Uterus (tissue), 2 donors: ENCODE data around the gene PAMR1.

Experiments used
- CTCF ChIP-seq, 4 experiments: fragments of 200-600 bp in 2 of 4; fragments of 450-650 bp in 2 of 4; sonication (generic) in 2 of 4; IDR thresholded peaks; one replicate each; pipeline ENCODE4 v1.5.1; 2016 to 2019; ENCODE audit warnings: antibody characterized with exemption in 4 of 4, mild to moderate bottlenecking in 2 of 4, moderate library complexity in 1 of 4
- POLR2A ChIP-seq, 2 donors: fragments of 450-650 bp; IDR thresholded peaks; one replicate each; pipeline ENCODE4 v1.6.1; 2016; ENCODE audit warnings: antibody characterized with exemption in 2 of 2, mild to moderate bottlenecking in 1 of 2, moderate library complexity in 1 of 2

DNA sequence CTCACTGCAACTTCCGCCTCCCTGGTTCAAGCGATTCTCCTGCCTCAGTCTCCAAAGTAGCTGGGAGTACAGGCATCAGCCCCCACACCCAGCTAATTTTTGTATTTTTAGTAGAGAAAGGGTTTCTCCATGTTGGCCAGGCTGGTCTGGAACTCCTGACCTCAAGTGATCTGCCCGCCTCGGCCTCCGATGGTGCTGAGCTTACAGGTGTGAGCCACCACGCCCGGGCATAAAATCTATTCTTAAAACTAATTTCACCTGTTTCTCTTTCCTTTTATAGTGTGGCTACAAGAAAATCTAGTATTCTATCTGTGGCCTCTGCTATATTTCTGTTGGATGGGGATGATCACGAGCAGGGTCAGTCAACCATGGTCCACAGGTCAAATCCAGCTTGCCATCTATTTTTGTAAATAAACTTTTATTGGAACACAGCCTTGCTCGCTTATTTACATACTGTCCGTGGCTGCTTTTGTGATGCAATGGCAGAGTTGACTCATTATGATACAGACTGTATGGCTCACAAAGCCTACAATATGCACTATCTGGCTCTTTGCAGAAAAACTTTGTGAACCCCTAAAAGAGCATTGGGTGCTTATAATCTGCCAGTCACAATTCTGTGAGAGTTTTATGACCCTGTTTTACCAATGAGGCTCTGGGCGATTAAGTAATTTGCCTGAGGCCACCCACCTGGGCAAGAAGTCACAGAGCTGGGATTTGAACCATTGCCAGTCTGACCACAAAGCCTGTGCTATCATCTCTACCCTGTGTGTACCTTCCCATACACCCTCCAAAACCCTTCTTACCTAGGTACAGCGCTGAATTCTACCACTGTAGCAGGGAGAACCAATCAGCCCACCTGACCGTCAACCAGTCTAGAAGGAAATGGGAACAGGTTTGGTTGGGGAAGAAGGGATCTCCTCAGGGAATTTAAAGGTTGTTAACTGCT lies 134.4 kb downstream of the PAMR1 start:
- TF ChIP-seq CTCF (IDR thresholded peaks at IDR 0.05), result no peak
- TF ChIP-seq POLR2A (IDR thresholded peaks at IDR 0.05), result no peak
